Brain microvascular endothelial cell (primary cell): ENCODE data around the gene CCDC87.

ENCODE experiments used
- DNase-seq: peaks from one replicate; pipeline ENCODE4 v3.0.0-alpha.2; 2020
- H3K27ac ChIP-seq: fragments of 250-450 bp; sonication (Bioruptor Pico); 2 replicates; pipeline ENCODE4 v1.5.1; 2020; ENCODE audit warnings: mild to moderate bottlenecking, moderate library complexity
- H3K27me3 ChIP-seq: fragments of 250-450 bp; sonication (Bioruptor Pico); replicated peaks from 2 replicates; pipeline ENCODE4 v1.5.1; 2020; ENCODE audit warnings: mild to moderate bottlenecking
- H3K36me3 ChIP-seq: fragments of 250-450 bp; sonication (Bioruptor Pico); replicated peaks from 2 replicates; pipeline ENCODE4 v1.5.1; 2020; ENCODE audit warnings: mild to moderate bottlenecking
- H3K4me3 ChIP-seq: 2 replicates; pipeline ENCODE4 v1.5.1; 2011; ENCODE audit warnings: low read depth, mild to moderate bottlenecking, control low read depth, low read length, moderate library complexity
- in situ Hi-C: cut with HindIII; loops from 2 replicates; pipeline ENCODE4 v1.10.0; 2017; ENCODE audit warnings: low sequenced_read_pairs, low pct_ligation_motif_present
- TF ChIP-seq, protein P1 (sequence below): IDR thresholded peaks from 2 replicates; pipeline ENCODE4 v1.5.1; 2011; ENCODE audit warnings: low read depth, mild to moderate bottlenecking, moderate library complexity, low read length, control low read depth, inconsistent platforms; ENCODE audit errors: missing control alignments

The CCDC87 gene

DNA sequence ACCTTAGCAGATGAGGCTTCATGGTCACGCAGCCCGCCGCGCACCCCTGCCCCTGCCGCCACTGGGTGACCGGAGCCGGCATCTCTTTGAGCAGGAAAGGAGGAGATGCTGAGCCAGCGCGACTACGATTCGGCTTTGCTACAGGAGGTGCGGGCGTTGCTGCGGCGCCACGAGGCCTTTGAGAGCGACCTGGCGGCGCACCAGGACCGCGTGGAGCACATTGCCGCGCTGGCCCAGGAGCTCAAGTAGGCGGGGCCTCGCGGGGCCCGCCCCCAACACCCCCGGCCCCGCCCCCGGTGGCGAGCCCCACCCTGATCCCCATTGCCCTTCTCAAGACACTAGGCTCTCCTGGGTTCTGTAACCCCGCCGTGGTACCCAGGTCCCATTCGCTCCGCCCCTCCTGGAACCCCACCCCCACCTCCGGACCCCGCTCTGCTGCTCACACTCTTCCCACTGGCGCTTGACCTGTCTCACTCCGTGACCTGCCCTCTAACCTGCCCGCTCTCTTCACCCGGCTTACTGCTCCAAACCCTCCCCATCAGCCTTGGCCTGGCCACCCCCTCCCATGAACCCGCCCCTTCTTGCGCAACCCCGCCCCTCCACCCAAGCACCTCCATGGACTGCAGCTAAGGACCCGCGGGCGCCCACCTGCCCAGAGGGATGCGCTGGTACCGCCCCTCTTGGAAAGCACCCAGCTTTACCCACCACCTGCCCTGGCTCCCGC lies 33.6 kb downstream of the CCDC87 start:
- H3K36me3 ChIP-seq = no peaks in the 10 kb centered on the region
- no peaks in the 10 kb centered on the region for H3K27me3 ChIP-seq
- H3K4me3 ChIP-seq = no peak overlapping the region
- DNase-seq = no peak
- TF ChIP-seq, protein P1, sequence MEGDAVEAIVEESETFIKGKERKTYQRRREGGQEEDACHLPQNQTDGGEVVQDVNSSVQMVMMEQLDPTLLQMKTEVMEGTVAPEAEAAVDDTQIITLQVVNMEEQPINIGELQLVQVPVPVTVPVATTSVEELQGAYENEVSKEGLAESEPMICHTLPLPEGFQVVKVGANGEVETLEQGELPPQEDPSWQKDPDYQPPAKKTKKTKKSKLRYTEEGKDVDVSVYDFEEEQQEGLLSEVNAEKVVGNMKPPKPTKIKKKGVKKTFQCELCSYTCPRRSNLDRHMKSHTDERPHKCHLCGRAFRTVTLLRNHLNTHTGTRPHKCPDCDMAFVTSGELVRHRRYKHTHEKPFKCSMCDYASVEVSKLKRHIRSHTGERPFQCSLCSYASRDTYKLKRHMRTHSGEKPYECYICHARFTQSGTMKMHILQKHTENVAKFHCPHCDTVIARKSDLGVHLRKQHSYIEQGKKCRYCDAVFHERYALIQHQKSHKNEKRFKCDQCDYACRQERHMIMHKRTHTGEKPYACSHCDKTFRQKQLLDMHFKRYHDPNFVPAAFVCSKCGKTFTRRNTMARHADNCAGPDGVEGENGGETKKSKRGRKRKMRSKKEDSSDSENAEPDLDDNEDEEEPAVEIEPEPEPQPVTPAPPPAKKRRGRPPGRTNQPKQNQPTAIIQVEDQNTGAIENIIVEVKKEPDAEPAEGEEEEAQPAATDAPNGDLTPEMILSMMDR = no peak
- H3K27ac ChIP-seq = no peak overlapping the region
- in situ Hi-C loops = no loop called here

DNA sequence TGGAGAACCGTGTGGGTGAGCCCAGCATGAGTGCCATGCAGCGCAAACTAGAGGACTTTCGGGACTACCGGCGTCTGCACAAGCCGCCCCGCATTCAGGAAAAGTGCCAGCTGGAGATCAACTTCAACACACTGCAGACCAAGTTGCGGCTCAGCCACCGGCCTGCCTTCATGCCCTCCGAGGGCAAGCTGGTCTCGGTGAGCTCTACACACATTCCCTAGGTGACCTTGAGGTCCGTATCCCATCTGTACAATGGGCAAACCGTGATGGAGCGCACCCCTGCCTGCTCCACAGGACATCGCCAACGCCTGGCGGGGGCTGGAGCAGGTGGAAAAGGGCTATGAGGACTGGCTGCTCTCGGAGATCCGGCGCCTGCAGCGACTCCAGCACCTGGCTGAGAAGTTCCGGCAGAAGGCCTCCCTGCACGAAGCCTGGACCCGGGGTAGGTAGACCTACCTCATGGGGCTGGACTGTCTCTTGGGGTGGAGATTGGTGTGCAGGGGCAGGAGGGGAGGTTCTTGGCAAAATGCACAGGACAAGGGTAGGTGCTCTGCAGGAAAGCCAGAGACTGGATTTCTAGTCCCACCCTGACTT lies 35.0 kb downstream of the CCDC87 start:
- no peak overlapping the region for H3K4me3 ChIP-seq
- in situ Hi-C loops = no loop called here
- TF ChIP-seq, protein P1 = no peak

DNA sequence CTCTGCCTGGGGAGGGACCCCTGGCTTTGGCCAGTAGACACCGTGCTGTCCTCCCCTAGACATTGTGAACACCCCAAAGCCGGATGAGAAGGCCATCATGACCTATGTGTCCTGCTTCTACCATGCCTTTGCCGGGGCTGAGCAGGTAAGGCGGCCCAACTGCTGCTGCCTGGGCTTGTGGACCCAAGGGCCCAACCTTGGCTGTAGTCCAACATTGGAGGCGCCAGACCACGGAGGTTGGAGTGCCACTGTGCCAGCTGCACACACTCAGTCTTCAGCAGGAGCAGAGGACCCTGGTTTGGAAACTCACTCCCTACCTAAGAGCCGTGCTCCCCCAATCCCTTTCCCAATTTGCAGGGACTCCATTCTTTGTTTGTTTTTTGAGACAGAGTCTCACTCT lies 36.8 kb downstream of the CCDC87 start:
- TF ChIP-seq, protein P1 = no peak
- no peak overlapping the region for H3K4me3 ChIP-seq
- in situ Hi-C loops = no loop called here
- no peak overlapping the region for H3K27ac ChIP-seq
- no peaks in the 10 kb centered on the region for H3K27me3 ChIP-seq
- H3K36me3 ChIP-seq = no peaks in the 10 kb centered on the region
- no peak for DNase-seq

More for the DNA sequence above, 35.0 kb downstream of the CCDC87 start:
- no peak overlapping the region for H3K27ac ChIP-seq
- DNase-seq = no peak
- H3K27me3 ChIP-seq = no peaks in the 10 kb centered on the region
- no peaks in the 10 kb centered on the region for H3K36me3 ChIP-seq

DNA sequence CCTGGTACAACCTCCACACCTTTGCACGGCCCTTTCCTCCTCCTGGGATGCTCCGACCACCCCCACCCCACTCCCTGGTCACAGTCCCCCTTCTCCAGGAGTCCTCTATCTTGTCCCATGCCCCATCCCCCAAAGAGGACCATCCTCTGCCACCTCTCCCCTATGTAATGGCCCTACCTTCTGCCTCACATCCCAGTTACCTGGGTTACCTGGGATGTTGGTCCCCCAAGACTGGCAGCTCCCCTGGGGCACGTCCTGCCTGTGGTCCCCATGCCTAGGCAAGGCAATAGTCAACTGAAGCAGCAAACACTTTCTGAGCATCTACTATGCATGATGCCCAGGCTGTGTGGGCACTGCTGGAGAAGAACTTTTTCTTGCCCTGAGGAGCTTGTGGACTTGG lies 37.4 kb downstream of the CCDC87 start:
- TF ChIP-seq, protein P1 = no peak
- in situ Hi-C loops = no loop called here

DNA sequence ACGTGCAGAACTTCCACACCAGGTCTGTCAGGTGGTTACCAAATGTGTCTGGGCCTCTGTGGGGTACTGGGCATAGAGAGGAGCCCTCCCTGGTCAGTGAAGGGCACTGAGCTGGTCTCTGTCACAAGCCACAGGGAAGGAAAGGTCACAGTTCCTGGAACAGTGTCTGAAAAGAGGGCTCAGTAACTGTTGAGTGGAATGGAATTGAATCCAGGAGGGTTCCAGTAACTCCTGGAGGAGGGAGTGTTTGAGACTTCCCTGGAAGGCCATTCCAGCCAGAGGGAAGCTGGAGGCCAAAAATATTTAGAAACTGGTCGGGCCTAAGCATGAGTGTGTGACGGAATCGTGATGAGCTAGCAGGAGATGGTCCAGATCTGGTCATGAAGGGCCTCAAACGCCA lies 38.3 kb downstream of the CCDC87 start:
- TF ChIP-seq, protein P1 = no peak
- no peak for DNase-seq
- no peak overlapping the region for H3K27ac ChIP-seq
- no peak overlapping the region for H3K4me3 ChIP-seq
- in situ Hi-C loops = no loop called here
- H3K36me3 ChIP-seq = no peaks in the 10 kb centered on the region
- no peaks in the 10 kb centered on the region for H3K27me3 ChIP-seq

More for the DNA sequence above, 37.4 kb downstream of the CCDC87 start:
- no peaks in the 10 kb centered on the region for H3K27me3 ChIP-seq
- no peak overlapping the region for H3K4me3 ChIP-seq
- no peak for DNase-seq
- no peak overlapping the region for H3K27ac ChIP-seq
- no peaks in the 10 kb centered on the region for H3K36me3 ChIP-seq
